Fibroblast of lung (primary cell): ENCODE data around the gene UCHL1. TPM values are rescaled to one million over a fixed set of nuclear protein-coding genes. Genes with fewer than 3 reads are reported as not detected.

Experiments
- DNase-seq, 2 donors: peaks; one replicate each; pipeline versions ENCODE4 v3.0.0 to v3.0.0-alpha.2; 2010; ENCODE audit warnings: low read depth in 2 of 2
- H2AFZ ChIP-seq: 2 replicates; pipeline ENCODE4 v1.5.1; 2012; ENCODE audit warnings: low read length, control low read depth, inconsistent platforms
- H3K27ac ChIP-seq: 2 replicates; pipeline ENCODE4 v1.5.1; 2011; ENCODE audit warnings: low read length, control low read depth; ENCODE audit not compliant: insufficient read depth
- H3K27me3 ChIP-seq: 2 replicates; pipeline ENCODE4 v1.5.1; 2011; ENCODE audit warnings: mild to moderate bottlenecking, low read length; ENCODE audit not compliant: control insufficient read depth, insufficient read depth
- H3K36me3 ChIP-seq: 2 replicates; pipeline ENCODE4 v1.5.1; 2011; ENCODE audit warnings: low read length; ENCODE audit not compliant: control insufficient read depth, insufficient read depth
- H3K4me1 ChIP-seq: 2 replicates; pipeline ENCODE4 v1.5.1; 2011; ENCODE audit warnings: low read length; ENCODE audit not compliant: control insufficient read depth, insufficient read depth; ENCODE audit errors: extremely low read depth
- H3K4me2 ChIP-seq: 2 replicates; pipeline ENCODE4 v1.5.1; 2011; ENCODE audit warnings: low read length, control low read depth; ENCODE audit not compliant: insufficient read depth; ENCODE audit errors: extremely low read depth
- H3K4me3 ChIP-seq, 4 experiments: fragments of 200-600 bp in 1 of 4; sonication (generic) in 1 of 4; replicated peaks in 1 of 4; 2 replicates each; pipeline ENCODE4 v1.5.1; 2011 to 2016; ENCODE audit warnings: low read length in 4 of 4, low read depth in 3 of 4, mild to moderate bottlenecking in 3 of 4, control low read depth in 2 of 4, inconsistent platforms in 1 of 4, mixed read lengths in 1 of 4; ENCODE audit not compliant: insufficient read depth in 1 of 4; ENCODE audit errors: control extremely low read depth in 1 of 4
- H3K79me2 ChIP-seq: 2 replicates; pipeline ENCODE4 v1.5.1; 2012; ENCODE audit warnings: mild to moderate bottlenecking, low read length, inconsistent platforms; ENCODE audit not compliant: control insufficient read depth, insufficient read depth
- H3K9ac ChIP-seq: 2 replicates; pipeline ENCODE4 v1.5.1; 2011; ENCODE audit warnings: mild to moderate bottlenecking, low read length, control low read depth; ENCODE audit not compliant: insufficient read depth
- H3K9me3 ChIP-seq: 2 replicates; pipeline ENCODE4 v1.5.1; 2012; ENCODE audit warnings: low read depth, low read length; ENCODE audit not compliant: control insufficient read depth, insufficient read depth
- H4K20me1 ChIP-seq: 2 replicates; pipeline ENCODE4 v1.5.1; 2011; ENCODE audit warnings: low read length; ENCODE audit not compliant: control insufficient read depth, insufficient read depth; ENCODE audit errors: extremely low read depth
- CTCF ChIP-seq, 2 donors: IDR thresholded peaks in 1 of 2; conservative IDR thresholded peaks in 1 of 2; 1 replicate in 1 of 2; 2 replicates in 1 of 2; pipeline ENCODE4 v1.5.1; 2011 to 2012; ENCODE audit warnings: low read length in 2 of 2, control low read depth in 1 of 2, inconsistent platforms in 1 of 2, low read depth in 1 of 2, mild to moderate bottlenecking in 1 of 2
- EZH2 ChIP-seq: IDR thresholded peaks from 2 replicates; pipeline ENCODE4 v1.5.1; 2012; ENCODE audit warnings: low read length, control low read depth, mild to moderate bottlenecking; ENCODE audit errors: missing control alignments
- polyA plus RNA-seq, 2 donors: library from polyadenylated mRNA; depleted of rRNA in 1 of 2; stranded (reverse) in 1 of 2; unstranded in 1 of 2; fragments of >200 nt; gene quantifications; 2 replicates each; pipeline ENCODE4 v1.2.1, GENCODE V29; 2011 to 2012; ENCODE audit warnings: missing spikeins in 1 of 2
- total RNA-seq: library from RNA; depleted of rRNA; stranded (reverse); fragments of >200 nt; gene quantifications from 2 replicates; pipeline ENCODE4 v1.2.1, GENCODE V29; 2014

The UCHL1 gene
- total and polyA plus RNA-seq, 2 donors (not counting 1 experiment from before 2014, with no cell fraction given) = 397 to 491 TPM

GRCh38 chr4:41281038-41281634 is 24.4 kb downstream of the UCHL1 start:
- peak; percentile 85 to 95 for TF ChIP-seq CTCF (conservative IDR thresholded peaks at IDR 0.05 in 1 of 2, IDR thresholded peaks at IDR 0.05 in 1 of 2; ENCODE audit: low read depth in 1 of 2, low read length in 2 of 2)
- TF ChIP-seq EZH2 = no peak

GRCh38 chr4:41282366-41282765 is 25.6 kb downstream of the UCHL1 start:
- H3K4me3 ChIP-seq = no peak overlapping the region
- H3K4me1 ChIP-seq = no peaks in the 10 kb centered on the region
- H2AFZ ChIP-seq = no peak overlapping the region
- no peaks in the 10 kb centered on the region for H3K9me3 ChIP-seq
- H3K36me3 ChIP-seq = no peaks in the 10 kb centered on the region
- H3K79me2 ChIP-seq = no peaks in the 10 kb centered on the region
- no peaks in the 10 kb centered on the region for H4K20me1 ChIP-seq
- no peak overlapping the region for H3K27ac ChIP-seq
- TF ChIP-seq EZH2 (no peak), CTCF (conservative IDR thresholded peaks at IDR 0.05 in 1 of 2, IDR thresholded peaks at IDR 0.05 in 1 of 2; ENCODE audit: low read depth in 1 of 2, low read length in 2 of 2) (no peak)
- H3K27me3 ChIP-seq = no peaks in the 10 kb centered on the region
- H3K4me2 ChIP-seq = no peak overlapping the region
- no peak overlapping the region for H3K9ac ChIP-seq
- no peak for DNase-seq

More at GRCh38 chr4:41281038-41281634, 24.4 kb downstream of the UCHL1 start:
- Histone ChIP-seq H4K20me1 (no peaks in the 10 kb centered on the region), H3K4me1 (no peaks in the 10 kb centered on the region), H3K27me3 (no peaks in the 10 kb centered on the region), H3K36me3 (no peaks in the 10 kb centered on the region), H3K9ac (no peak overlapping the region), H2AFZ (no peak overlapping the region), H3K27ac (no peak overlapping the region), H3K4me2 (no peak overlapping the region), H3K4me3 (no peak overlapping the region), H3K79me2 (no peaks in the 10 kb centered on the region), H3K9me3 (no peaks in the 10 kb centered on the region)
- peak; percentile 59 to 88 for DNase-seq

- H3K4me2 ChIP-seq = no peak overlapping the region
- peak in 1 of 2 donors; percentile 58 for DNase-seq
- no peak overlapping the region for H3K9ac ChIP-seq
Observed at GRCh38 chr4:41285202-41285863, 28.6 kb downstream of the UCHL1 start.

More at GRCh38 chr4:41285202-41285863, 28.6 kb downstream of the UCHL1 start:
- Histone ChIP-seq H3K9me3 (no peaks in the 10 kb centered on the region), H3K36me3 (no peaks in the 10 kb centered on the region), H3K27me3 (no peaks in the 10 kb centered on the region), H3K27ac (no peak overlapping the region), H4K20me1 (no peaks in the 10 kb centered on the region), H3K4me3 (no peak overlapping the region), H2AFZ (no peak overlapping the region), H3K79me2 (no peaks in the 10 kb centered on the region), H3K4me1 (no peaks in the 10 kb centered on the region)
- TF ChIP-seq EZH2 (no peak), CTCF (conservative IDR thresholded peaks at IDR 0.05 in 1 of 2, IDR thresholded peaks at IDR 0.05 in 1 of 2; ENCODE audit: low read depth in 1 of 2, low read length in 2 of 2) (no peak)
